Stimulated activated CD4-positive, alpha-beta T cell treated with anti-CD3 and anti-CD28 coated beads, Interleukin-1b, Interleukin-23, amount 100 ng/mL, for 4 hours (primary cell): ENCODE data around the gene ELAVL3.
A peak's percentile ranks its signal among the peaks of the same experiment; 100 is the strongest.
"Not testable (repeated sequence)": the region's sequence is repeated elsewhere in the genome, so short reads cannot be mapped to it uniquely, and the experiment has no call there.

ENCODE experiments used
- DNase-seq, 2 donors: peaks; one replicate each; pipeline ENCODE4 v3.0.0-alpha.2; 2020; ENCODE audit warnings: low read depth in 2 of 2

ELAVL3 gene

DNA sequence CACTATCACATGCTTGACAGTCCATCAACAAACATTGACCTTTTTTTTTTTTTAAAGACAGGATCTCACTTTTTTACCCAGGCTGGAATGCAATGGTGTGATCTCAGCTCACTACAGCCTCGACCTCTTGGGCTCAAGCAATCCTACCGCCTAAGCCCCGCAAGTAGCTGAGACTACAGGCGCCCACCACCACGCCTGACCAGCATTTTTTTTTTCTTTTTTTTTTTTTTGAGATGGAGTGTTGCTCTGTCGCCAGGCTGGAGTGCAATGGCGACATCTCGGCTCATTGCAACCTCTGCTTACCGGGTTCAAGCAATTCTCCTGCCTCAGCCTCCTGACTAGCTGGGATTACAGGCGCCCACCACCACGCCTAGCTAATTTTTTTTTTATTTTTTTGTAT lies 21.9 kb downstream of the ELAVL3 start:
- DNase-seq: not testable (repeated sequence)

DNA sequence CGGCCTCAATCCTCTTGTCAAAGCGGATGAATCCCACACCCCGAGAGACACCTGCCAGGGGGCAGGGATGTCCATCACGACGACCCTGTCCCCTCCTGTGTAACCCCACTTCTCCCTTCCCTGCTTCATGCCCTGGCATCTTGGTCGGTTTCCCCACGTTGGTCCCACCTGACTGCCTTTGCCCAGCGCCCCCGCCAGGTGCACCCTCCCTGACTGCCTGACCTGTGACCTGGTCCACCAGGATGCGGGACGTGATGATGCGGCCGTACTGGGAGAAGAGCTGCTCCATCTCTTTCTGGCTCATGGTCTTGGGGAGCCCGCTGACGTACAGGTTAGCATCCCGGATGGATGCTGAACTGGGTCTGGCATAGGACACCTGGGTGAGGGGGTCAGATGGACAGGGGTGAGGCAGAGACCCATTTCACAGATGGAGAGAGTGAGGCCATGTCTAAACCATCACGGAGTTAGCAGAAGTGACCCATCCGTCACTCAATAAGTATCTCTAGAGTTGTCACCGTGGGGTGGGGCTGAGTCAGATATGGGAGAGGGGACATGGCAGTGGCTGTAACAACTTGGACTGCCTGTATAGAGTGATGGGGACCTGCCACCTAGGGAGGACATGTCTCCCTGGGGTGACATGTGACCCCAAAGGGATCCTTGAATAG lies 22.5 kb downstream of the ELAVL3 start:
- DNase-seq: no peak

DNA sequence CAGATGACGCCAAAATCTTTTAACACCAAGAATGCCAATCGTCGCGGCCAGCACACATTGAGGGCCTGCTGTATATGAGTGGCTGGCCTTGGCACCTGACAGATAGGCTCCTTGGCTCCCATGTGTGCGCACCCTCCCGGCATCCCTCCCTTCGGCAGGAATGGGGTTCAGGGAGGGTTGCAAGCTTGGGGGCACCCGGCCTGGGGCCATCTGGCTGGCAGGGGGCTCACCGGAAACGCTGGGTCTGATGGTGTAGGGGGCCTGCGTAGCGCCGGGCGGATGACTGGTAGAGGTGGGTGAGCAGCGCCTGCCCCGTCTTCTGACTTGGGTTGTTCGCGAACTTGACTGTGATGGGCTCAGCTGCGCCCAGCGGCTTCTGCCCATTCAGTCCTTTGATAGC lies 23.0 kb downstream of the ELAVL3 start:
- DNase-seq: no peak

DNA sequence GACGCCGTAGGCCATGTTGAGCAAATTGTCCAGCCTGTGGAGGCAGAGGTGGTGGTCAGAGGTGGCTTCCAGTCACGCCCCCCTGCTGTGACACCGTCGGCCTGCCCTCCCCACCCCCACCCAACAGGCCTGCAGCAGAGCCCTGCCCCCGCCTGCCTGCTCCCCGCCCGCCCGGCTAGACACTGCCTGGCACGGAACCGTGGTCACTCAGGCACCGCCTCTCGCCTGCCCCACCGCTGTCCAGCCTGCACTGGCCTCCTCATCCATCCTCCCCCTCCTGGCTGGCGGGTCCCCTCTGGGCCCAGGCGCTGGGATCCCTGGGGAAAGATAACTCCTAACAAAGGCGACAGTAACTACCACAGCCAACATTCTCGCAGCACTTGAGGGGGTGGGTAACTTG lies 23.7 kb downstream of the ELAVL3 start:
- DNase-seq: no peak

DNA sequence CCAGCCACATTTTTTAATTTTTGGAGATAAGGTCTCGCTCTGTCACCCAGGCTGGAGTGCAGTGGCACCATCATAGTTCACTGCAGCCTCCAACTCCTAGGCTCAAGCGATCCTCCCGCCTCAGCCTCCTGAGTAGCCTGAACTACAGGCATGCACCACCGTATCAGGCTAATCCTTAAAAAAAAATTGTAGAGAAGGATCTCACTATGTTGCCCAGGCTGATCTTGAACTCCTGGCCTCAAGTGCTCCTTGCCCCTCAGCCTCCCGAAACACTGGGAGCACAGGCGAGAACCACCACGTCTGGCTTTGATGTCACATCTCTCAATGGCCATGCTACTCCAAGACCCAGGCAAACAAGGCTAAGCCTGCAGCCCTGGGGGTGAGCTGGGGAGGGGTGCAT lies 24.2 kb downstream of the ELAVL3 start:
- no peak for DNase-seq

DNA sequence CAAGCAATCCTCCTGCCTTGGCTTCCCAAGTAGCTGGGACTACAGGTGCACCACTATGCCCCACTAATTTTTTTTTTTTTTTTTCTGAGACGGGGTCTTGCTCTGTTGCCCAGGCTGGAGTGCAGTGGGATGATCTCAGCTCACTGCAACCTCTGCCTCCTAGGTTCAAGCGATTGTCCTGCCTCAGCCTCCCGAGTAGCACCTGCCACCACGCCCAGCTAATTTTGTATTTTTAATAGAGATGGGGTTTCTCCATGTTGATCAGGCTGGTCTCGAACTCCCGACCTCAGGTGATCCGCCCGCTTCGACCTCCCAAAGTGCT lies 25.7 kb downstream of the ELAVL3 start:
- not testable (repeated sequence) for DNase-seq

DNA sequence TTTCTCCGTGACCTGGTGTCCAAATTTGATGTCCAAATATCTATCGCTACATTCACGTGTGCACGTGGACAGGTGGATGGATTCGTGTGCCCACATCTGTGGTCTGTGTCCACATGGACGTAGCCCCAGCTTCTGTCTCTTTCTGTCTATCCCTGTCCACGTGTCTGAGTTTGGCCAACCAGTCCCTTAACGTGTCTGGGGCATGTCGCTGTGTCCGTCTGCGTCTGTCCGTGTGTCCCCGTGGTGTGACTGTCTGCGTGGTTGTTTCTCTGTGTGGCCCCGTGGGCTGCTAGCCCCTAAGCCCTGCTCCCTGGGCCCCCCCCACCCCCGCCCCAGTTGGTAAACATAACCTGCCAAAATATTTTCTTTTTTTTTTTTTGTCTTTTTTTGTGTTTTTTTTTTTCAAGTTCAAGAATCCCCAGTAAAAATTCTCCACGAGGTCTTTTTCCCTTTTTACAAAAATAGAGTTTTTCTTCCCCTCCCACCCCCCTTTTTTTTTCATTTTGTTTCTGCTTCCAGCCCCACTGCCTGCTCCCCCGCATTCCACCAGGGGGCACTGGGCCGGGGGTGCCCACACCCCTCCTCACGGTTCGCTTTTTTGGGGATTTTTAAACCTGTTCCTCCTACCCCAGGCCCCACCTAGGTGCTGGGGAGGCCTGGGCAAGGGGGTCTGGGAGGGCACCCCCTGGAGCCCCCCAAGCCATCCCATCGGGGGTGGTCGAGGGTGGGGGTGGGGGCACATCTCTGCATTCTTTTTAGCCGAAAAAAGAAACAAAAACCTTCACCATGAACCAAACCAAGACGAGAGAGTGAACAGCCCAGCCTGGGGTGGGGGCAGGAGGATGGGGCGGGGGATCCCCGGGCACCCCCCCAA lies 27.1 kb downstream of the ELAVL3 start:
- DNase-seq: peak in 1 of 2 donors; percentile 12

DNA sequence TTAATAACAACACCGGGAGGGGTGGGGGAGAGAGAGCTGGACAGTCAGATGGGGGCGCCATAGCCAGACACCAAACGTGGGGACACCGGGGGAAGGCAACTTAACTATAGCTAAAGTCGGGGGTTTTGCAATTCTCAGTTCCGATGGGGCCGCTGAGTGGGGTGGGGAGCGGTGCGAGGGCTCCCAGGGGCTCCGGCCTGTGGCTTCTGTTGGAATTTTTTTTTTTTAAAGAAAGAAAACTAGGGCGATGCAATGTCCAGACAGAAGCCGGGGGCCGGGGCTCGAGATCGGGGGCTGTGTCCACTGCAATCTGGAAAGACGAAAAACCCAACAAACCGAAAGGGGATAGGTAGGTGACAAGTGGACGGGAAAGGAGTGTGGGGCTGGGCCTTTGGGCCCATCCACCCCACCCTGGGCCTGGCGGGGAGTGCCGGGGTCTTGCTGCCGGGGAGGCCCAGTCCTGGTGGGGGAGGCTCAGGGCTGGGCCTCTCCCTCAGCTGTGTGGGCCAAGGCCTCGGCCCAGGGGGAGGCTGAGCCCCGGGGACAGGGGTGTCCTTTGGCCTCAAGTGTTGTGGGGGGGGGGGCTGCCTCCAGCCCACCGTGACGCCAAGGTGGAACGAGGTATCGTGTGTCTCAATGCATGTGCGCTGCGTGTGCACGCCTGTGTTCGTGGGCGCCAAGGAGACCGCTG lies 28.1 kb downstream of the ELAVL3 start:
- DNase-seq: no peak

DNA sequence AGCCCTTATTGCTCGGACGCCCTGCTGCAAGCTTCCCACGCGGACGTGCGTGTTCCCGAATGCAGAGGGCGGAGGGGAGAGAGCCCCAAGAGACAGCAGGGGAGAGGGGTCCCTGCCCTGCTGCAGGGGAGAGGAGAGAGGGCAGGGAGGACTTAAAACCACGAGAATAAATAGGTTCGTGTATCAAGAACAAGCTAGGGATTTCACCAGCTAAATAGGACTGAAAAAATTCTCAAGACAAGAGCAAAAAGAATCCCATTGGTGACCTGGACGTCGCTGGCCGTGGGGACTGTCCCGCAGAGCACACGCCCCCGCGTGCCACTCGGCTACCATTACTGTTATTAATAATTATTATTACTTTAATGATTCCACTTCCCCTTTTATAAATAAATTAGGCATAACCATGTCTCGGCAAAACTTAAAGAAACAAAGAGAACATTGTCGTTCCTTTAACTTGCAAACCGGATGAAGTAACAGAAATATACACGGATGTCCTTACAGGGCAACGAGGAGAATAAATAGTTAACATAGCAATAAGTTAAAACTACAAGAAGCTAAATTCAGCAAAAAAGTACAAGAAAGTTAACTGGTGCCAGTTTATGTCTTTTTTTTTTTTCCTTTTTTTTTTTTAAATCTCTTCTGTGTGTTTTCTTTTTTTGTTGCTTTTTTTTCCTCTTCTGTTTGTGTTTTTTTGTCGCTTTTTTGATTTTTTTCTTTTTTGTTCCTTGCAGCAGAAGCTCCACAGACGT lies 28.8 kb downstream of the ELAVL3 start:
- DNase-seq: no peak

DNA sequence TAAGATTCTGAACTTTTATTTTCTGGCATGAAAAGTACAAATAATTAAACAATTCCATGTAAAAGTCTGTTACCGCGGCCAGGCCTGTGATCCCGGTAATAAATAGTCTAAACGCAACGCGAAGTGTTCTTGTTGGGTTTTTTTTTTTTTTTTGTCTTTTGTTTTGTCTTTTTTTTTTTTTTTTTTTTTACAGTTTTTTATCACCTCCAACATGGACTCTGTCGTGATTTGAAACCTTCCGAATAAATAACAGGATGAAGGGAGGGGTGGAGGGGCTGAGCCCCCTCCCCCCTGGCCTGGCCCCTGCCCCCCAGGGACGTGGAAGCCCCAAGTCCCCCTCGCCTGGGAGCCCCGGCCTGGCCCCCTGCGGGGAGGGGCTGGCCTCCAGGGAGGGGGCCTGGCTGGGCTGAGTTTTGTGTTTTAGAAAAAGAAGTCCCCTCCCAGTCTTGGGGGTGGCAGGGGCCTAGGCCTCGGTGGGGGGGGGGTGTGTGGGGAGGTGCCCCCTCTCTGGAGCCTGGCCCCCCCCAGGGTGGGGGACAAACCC lies 29.4 kb downstream of the ELAVL3 start:
- no peak for DNase-seq

DNA sequence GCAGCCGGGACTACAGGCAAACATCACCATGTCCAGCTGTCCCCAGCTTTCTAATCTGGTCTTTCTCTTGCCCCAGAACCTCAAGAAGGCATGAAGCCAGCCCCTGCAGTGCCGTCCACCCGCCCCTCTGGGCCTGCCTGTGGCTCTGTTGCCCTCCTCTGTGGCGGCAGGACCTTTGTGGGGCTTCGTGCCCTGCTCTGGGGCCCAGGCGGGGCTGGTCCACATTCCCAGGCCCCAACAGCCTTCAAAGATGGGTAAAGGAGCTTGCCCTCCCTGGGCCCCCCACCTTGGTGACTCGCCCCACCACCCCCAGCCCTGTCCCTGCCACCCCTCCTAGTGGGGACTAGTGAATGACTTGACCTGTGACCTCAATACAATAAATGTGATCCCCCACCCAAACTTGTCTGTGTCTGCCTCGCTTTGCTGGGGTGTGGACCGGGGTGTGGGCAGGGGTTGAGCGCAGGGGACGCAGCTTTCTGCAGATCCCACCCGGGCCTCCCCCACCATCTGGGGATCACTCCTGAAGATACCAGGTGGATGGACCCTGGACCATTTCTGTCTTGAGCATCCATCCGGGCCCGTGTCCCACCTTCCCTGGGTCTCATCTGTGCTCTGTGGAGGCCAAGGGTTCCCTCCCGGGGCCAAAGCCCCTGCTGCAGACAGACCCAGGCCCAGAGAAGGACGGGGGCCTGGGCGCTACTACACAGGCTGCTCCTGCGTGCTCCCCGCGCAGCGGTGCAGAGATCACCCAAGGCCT lies 30.1 kb downstream of the ELAVL3 start:
- no peak for DNase-seq

DNA sequence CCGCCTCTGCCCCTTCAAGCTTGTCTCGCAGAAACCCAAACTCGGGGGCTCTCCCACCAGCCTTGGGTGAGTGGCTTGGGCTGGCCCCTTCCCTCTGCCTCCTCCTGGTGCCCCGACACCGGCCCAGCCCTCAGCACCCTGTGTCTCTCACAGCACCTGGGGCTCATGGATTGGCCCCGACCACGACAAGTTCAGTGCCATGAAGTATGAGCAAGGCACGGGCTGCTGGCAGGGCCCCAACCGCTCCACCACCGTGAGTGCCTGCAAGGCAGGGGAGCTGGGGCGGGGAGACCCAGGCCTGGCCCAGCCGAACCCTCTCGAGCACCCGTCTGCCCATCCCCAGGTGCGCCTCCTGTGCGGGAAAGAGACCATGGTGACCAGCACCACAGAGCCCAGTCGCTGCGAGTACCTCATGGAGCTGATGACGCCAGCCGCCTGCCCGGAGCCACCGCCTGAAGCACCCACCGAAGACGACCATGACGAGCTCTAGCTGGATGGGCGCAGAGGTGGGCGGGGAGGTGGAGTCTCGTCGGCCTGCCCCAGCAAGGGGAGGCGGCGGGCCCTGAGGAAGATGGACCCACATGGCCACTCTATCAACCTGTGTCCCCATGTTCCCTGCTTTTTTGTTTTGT lies 31.8 kb downstream of the ELAVL3 start:
- DNase-seq: no peak

DNA sequence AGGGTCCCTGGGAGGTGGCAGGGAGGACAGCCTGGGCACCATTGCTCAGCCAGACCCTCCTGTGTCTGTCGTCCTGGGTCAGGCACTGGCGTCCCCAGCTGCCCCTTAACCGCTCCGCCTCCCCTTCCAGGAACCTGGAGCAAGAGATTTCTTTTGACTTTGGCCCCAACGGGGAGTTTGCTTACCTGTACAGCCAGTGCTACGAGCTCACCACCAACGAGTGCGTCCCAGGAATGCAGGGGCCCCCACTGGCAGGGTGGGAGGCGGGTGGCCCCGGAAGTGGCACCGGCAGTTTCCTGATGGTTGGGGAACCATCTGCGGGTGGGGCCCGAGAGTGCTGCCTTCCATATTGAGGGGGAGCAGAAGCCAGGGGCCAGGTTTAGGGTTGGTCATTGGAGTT lies 32.4 kb downstream of the ELAVL3 start:
- no peak for DNase-seq

DNA sequence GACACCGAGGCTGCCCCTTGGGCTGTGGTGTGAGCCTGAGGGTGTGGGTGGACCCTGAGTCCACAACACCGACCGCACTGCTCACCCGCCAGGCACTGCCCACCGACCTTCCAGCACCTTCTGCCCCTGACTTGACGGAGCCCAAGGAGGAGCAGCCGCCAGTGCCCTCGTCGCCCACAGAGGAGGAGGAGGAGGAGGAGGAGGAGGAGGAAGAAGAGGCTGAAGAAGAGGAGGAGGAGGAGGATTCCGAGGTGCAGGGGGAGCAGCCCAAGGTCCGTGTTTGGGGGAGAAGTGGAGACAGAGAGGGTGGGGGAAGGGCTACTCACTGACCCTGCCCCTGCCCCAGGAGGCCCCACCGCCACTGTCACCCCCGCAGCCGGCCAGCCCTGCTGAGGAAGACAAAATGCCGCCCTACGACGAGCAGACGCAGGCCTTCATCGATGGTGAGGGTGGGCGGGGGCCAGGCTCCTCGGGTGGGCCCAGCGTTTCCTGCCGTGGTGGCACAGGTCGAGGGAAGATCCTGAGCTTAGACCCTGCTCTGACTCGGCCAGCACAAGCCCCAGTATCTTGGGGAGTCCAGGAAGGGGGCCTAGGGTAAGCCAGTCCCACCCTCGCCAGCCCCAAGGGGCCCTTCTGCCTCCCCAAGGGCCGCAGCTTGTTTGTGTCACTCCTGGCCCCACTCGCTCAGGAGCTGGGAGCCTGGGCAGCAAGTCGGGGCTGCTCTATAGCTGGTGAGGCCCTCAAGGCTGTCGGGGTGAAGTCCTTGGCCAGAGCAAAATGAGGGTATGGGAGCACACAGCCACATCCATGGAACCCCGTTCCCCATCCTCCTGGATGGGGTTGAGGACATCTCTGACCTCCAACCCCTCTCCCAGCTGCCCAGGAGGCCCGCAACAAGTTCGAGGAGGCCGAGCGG lies 33.2 kb downstream of the ELAVL3 start:
- no peak for DNase-seq

DNA sequence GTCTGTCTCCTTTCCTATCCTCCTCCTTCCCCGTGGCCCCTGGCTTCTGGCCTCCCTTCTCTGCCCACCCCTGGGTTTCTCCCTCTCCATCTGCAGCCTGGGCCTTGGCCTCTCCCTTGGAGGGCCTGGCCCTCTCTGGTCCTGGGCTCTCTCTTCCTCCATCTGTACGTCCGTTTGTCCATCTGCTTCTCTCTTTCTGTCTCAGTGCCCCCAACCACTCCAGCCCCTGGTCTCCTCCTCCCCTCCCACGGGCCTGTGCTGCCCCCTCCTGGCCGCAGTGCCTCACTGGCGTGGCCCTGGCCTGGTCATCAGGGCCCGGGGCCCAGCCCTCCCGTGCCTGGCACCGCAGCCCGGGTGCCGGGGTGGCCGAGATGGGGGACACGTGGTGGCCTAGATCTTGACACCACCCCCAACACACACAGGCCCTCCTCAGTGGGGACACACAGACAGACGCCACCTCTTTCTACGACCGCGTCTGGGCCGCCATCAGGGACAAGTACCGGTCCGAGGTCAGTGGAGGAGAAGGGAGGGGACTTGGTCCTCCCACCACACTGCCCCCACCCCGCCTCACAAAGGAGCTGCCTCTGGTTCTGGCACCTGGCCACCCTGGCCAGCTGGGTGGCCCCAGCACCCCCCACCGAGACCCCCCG lies 34.1 kb downstream of the ELAVL3 start:
- peak; percentile 29 to 47 for DNase-seq

DNA sequence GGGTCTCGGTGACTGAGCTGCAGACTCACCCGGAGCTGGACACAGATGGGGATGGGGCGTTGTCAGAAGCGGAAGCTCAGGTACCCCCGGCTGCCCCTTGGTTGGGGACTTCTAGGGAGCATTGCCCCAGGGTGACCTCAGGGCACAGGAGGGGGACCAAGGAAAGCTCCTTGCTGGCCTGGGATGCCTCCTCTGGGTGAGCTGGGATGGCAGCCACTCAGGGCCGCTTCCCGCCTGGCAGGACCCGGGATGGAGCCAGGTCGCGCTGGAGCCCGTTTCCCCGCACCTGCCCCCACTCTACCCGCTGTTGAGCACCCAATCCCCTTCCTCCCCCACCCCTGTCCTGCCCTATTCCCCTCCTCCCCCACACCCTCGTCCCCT lies 34.6 kb downstream of the ELAVL3 start:
- no peak for DNase-seq

DNA sequence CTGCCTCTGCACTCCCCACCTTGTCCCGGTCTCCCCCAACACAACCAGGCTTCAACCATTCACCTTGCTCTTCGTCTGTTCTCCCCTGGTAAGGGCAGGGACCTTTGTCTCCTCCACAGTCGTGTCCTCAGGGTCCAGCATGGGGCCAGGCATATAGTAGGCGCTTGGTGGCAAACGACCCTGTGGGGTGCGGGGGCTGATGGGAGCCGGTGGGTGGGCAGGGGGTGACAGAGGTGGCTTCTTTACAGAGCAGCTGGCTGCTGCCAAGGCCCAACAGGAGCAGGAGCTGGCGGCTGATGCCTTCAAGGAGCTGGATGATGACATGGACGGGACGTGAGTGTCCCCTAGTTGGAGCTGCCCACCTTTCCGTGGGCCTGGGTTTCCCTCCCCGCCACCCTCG lies 35.7 kb downstream of the ELAVL3 start:
- DNase-seq: no peak

DNA sequence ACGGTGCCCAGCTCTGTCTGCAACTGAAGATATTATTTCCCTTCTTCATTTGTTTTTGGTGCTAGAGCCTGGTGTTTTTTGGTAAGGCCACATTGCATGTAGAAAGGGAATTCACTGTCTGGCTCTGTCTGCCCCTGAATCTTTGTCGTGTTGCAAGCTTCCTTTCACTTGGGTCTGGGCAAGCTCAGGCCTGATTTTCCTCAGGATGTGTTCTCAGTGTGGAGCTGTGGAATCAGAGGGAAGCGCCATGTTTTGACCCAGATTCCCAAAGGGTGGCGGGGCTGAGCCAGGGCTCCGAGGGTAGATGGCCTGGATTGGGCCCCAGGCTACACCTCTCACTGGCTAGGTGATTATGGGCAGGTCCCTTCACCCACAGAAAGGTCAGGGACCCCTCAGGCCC lies 36.8 kb downstream of the ELAVL3 start:
- no peak for DNase-seq

DNA sequence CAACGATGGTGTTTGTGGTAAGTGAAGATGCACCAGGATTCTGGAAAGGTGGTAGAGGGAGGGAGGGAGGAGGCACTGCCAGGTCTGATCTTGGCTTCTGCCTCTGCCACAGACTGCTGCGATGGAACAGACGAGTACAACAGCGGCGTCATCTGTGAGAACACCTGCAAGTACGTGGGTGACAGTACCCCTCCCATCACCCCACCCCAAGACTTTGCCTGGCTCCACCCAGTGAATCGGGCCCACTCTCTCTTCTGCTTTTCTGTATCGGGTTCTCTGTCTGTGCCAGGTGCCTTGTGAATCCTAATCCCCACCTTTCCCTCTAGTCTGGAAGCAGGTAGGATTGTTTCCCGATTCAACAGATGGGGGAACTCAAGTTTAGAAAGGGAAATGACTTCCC lies 42.9 kb downstream of the ELAVL3 start:
- no peak for DNase-seq
